Nephron progenitor cell (in vitro differentiated cells): ENCODE data around the gene SNCAIP.

Experiments used
- DNase-seq: peaks from one replicate; pipeline ENCODE4 v3.0.0; 2021
- H3K27ac Mint-ChIP-seq: 2 replicates; pipeline ENCODE4 v1.8.0; 2021; ENCODE audit warnings: mild to moderate bottlenecking, moderate library complexity, mixed read lengths
- H3K27me3 Mint-ChIP-seq: 2 replicates; pipeline ENCODE4 v1.8.0; 2021; ENCODE audit warnings: mild to moderate bottlenecking, low read depth, mixed read lengths; ENCODE audit not compliant: poor library complexity
- H3K36me3 Mint-ChIP-seq: 2 replicates; pipeline ENCODE4 v1.8.0; 2021; ENCODE audit warnings: low read depth, mixed read lengths
- H3K4me1 Mint-ChIP-seq: 2 replicates; pipeline ENCODE4 v1.8.0; 2021; ENCODE audit warnings: mixed read lengths
- H3K4me3 Mint-ChIP-seq: 2 replicates; pipeline ENCODE4 v1.8.0; 2021; ENCODE audit warnings: mild to moderate bottlenecking, moderate library complexity, mixed read lengths
- H3K9me3 Mint-ChIP-seq: 2 replicates; pipeline ENCODE4 v1.8.0; 2021; ENCODE audit warnings: mild to moderate bottlenecking, moderate library complexity, mixed read lengths
- TF ChIP-seq, protein P1 (sequence below): fragments of 200-600 bp; sonication (generic); IDR thresholded peaks from 2 replicates; pipeline ENCODE4 v1.5.0; 2021; ENCODE audit warnings: antibody characterized with exemption

SNCAIP gene

DNA sequence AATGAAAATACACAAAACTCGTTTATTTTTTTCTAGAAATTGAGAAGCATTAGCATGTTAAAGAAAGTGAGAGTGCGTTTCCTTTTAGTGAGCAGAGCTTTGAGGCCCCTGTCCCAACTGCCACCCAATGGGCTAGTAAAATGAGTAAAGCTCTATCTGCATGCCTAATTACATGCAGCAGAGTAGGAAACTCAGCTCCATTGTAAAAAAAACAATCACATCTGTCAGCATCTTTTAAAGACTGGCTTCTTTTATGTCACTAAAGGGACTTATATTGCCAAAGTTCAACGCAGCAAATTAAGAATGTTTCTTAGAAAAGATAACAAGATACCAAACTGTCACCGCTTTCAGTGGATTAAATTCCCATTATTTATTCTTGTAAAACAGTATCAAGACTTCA, 154.0 kb downstream of the SNCAIP start:
- no peak overlapping the region for H3K4me3 Mint-ChIP-seq
- H3K4me1 Mint-ChIP-seq = peaks cover 12% of the 10 kb centered on the region
- no peaks in the 10 kb centered on the region for H3K36me3 Mint-ChIP-seq
- TF ChIP-seq, protein P1, sequence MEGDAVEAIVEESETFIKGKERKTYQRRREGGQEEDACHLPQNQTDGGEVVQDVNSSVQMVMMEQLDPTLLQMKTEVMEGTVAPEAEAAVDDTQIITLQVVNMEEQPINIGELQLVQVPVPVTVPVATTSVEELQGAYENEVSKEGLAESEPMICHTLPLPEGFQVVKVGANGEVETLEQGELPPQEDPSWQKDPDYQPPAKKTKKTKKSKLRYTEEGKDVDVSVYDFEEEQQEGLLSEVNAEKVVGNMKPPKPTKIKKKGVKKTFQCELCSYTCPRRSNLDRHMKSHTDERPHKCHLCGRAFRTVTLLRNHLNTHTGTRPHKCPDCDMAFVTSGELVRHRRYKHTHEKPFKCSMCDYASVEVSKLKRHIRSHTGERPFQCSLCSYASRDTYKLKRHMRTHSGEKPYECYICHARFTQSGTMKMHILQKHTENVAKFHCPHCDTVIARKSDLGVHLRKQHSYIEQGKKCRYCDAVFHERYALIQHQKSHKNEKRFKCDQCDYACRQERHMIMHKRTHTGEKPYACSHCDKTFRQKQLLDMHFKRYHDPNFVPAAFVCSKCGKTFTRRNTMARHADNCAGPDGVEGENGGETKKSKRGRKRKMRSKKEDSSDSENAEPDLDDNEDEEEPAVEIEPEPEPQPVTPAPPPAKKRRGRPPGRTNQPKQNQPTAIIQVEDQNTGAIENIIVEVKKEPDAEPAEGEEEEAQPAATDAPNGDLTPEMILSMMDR = no peak
- no peak overlapping the region for H3K27ac Mint-ChIP-seq
- H3K27me3 Mint-ChIP-seq = no peaks in the 10 kb centered on the region
- no peak for DNase-seq
- H3K9me3 Mint-ChIP-seq = no peaks in the 10 kb centered on the region

DNA sequence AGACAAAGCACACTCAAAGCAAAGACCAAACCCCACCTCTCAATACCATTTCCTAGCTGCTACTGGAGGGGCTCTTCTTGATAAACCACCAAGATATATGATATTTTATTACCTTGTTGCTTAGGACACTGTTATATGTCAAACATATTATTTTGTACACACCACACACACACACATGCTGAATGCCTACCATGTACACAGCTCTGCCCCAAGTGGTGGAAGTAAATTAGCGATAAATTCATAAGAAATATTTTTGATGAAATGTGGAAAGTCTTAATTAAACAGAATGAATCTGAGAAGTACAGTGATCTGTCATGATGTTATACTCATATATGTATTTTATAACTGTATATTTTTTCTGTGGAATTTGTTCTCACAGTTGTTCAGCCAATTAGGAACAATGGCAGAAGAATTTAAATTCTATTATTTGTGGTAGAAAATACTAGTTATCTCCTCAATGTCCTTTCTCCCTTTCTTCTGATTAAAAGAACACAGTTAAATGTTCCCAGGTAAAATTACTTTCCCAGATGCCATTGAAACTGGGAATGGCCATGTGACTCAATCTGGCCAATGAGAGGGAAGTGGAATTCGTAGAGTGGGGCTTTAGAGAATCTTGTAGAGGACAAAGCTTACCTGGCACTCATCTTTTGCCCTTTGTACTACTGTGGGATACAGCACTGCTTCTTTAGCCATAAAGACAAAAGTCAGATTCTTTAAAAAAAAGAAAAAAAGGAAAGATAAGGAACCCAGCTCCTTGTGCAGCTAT, 156.5 kb downstream of the SNCAIP start:
- no peaks in the 10 kb centered on the region for H3K36me3 Mint-ChIP-seq
- H3K4me1 Mint-ChIP-seq = peaks cover 24% of the 10 kb centered on the region

GRCh38 chr5:122469384-122469919, 157.4 kb downstream of the SNCAIP start:
- Mint-ChIP-seq H3K4me1 (peaks cover 24% of the 10 kb centered on the region), H3K9me3 (no peaks in the 10 kb centered on the region), H3K4me3 (no peak overlapping the region), H3K27ac (no peak overlapping the region), H3K27me3 (no peaks in the 10 kb centered on the region), H3K36me3 (no peaks in the 10 kb centered on the region)
- no peak for DNase-seq
- TF ChIP-seq, protein P1 = no peak

More for the DNA sequence above, 156.5 kb downstream of the SNCAIP start:
- H3K27me3 Mint-ChIP-seq = no peaks in the 10 kb centered on the region
- H3K9me3 Mint-ChIP-seq = no peaks in the 10 kb centered on the region
- no peak for DNase-seq
- H3K27ac Mint-ChIP-seq = no peak overlapping the region
- TF ChIP-seq, protein P1 = no peak
- H3K4me3 Mint-ChIP-seq = no peak overlapping the region

DNA sequence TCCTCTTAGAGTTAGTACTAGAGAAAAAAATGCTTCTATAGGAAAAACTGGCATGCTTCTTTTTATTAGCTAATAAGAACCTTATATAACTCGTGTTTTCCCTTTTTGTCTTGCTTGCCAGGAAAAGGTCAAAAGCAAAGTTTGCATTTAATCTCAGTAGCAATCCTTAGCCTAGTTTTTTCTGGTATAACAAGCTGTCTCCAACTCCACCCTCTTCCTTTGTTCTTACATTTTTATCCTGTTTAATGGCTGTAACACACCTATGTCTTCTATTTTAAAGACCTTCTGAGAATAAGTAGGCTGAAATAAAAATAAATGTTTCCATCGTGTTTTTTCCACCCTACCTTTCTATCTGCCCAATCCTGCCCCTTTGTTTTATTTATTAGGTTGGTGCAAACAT, 158.3 kb downstream of the SNCAIP start:
- no peak overlapping the region for H3K4me3 Mint-ChIP-seq
- peaks cover 21% of the 10 kb centered on the region for H3K4me1 Mint-ChIP-seq
- DNase-seq = no peak
- TF ChIP-seq, protein P1 = no peak
- no peak overlapping the region for H3K27ac Mint-ChIP-seq
- H3K36me3 Mint-ChIP-seq = no peaks in the 10 kb centered on the region
- no peaks in the 10 kb centered on the region for H3K27me3 Mint-ChIP-seq
- no peaks in the 10 kb centered on the region for H3K9me3 Mint-ChIP-seq

- Mint-ChIP-seq H3K9me3 (no peaks in the 10 kb centered on the region), H3K27ac (peak overlapping the region; percentile 72), H3K4me1 (peaks cover 13% of the 10 kb centered on the region), H3K36me3 (no peaks in the 10 kb centered on the region), H3K4me3 (no peak overlapping the region), H3K27me3 (no peaks in the 10 kb centered on the region)
- DNase-seq = no peak
- TF ChIP-seq, protein P1 = no peak
These were observed 159.2 kb downstream of the SNCAIP start for GRCh38 chr5:122471031-122471751.
